ENCODE data around the gene NFATC2. TPM values are rescaled to one million over a fixed set of nuclear protein-coding genes. Genes with fewer than 3 reads are reported as not detected.

The NFATC2 gene
- polyA plus RNA-seq, 1 experiment = 0.21 TPM

DNA sequence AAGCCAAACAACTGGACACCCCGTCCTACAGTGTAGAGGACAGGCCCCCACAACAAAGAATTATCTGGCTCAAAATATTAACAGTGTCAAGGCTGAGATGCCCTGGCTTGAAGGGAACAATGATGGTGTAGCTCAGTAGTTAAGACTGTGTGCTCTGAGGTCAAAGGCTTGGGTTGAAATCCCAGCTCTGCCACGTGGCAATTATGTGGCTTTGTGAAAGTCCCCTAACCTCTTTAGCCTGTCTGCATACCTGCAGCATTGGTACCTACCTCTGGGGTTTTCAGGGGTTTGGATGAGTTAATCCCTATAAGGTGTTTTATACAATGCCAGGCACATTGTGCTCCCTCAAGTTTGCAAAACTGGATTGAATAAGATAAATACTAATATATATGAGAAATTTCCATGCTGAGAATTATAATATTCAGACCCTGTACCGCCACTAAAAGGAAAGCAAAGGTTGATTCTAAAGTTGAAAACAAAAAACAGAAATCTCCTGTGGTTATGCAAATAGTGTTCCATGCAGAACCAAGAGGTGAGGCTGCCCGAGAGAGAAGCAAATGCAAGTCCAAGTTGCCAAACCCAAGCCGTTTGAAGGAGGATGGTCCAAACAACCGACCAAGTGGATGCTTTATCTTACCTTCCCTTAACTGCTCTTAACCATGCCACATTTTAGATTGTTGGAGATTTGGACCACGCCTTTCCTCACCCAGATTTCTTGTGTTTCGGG is 199.8 kb downstream of the NFATC2 start:
- ChIA-PET CTCF (interaction anchor here (1.3 to 1.4 kb wide), 2 partner anchors 9 to 16 kb away, joined by 4 to 6 read pairs; no protein-coding TSS in a partner anchor), POLR2A (no interaction called here)
- no peaks in the 10 kb centered on the region for H3K36me3 ChIP-seq (ENCODE audit: control insufficient read depth, insufficient read depth, low read length)
- TF ChIP-seq, protein P1, sequence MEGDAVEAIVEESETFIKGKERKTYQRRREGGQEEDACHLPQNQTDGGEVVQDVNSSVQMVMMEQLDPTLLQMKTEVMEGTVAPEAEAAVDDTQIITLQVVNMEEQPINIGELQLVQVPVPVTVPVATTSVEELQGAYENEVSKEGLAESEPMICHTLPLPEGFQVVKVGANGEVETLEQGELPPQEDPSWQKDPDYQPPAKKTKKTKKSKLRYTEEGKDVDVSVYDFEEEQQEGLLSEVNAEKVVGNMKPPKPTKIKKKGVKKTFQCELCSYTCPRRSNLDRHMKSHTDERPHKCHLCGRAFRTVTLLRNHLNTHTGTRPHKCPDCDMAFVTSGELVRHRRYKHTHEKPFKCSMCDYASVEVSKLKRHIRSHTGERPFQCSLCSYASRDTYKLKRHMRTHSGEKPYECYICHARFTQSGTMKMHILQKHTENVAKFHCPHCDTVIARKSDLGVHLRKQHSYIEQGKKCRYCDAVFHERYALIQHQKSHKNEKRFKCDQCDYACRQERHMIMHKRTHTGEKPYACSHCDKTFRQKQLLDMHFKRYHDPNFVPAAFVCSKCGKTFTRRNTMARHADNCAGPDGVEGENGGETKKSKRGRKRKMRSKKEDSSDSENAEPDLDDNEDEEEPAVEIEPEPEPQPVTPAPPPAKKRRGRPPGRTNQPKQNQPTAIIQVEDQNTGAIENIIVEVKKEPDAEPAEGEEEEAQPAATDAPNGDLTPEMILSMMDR (IDR thresholded peaks at IDR 0.05; ENCODE audit: insufficient read depth, low read depth, low read length) = no peak
- DNase-seq (ENCODE audit: low read depth) = no peak
- H3K4me3 ChIP-seq (ENCODE audit: low read depth, low read length) = no peak overlapping the region
- H3K27me3 ChIP-seq (ENCODE audit: control insufficient read depth, insufficient read depth, low read length) = no peaks in the 10 kb centered on the region

GRCh38 chr20:51341581-51341980 is 200.9 kb downstream of the NFATC2 start:
- POLR2A ChIA-PET = interaction anchor here (0.6 kb wide), 1 partner anchor 224 kb away, joined by 11 read pairs; no protein-coding TSS in a partner anchor
- H3K4me3 ChIP-seq (ENCODE audit: low read depth, low read length) = no peak overlapping the region
- TF ChIP-seq, protein P1 (IDR thresholded peaks at IDR 0.05; ENCODE audit: insufficient read depth, low read depth, low read length) = no peak
- no peaks in the 10 kb centered on the region for H3K36me3 ChIP-seq (ENCODE audit: control insufficient read depth, insufficient read depth, low read length)
- CTCF ChIA-PET = interaction anchor here (1.3 to 1.4 kb wide), 2 partner anchors 10 to 15 kb away, joined by 4 to 6 read pairs; no protein-coding TSS in a partner anchor
- H3K27me3 ChIP-seq (ENCODE audit: control insufficient read depth, insufficient read depth, low read length) = no peaks in the 10 kb centered on the region
- no peak for DNase-seq (ENCODE audit: low read depth)

- no peaks in the 10 kb centered on the region for H3K27me3 ChIP-seq (ENCODE audit: control insufficient read depth, insufficient read depth, low read length)
- ChIA-PET CTCF (no interaction called here), POLR2A (no interaction called here)
- DNase-seq (ENCODE audit: low read depth) = no peak
- H3K4me3 ChIP-seq (ENCODE audit: low read depth, low read length) = no peak overlapping the region
- TF ChIP-seq, protein P1 (IDR thresholded peaks at IDR 0.05; ENCODE audit: insufficient read depth, low read depth, low read length) = no peak
- H3K36me3 ChIP-seq (ENCODE audit: control insufficient read depth, insufficient read depth, low read length) = no peaks in the 10 kb centered on the region
Measured at GRCh38 chr20:51340451-51340840, 202.1 kb downstream of the NFATC2 start.

DNA sequence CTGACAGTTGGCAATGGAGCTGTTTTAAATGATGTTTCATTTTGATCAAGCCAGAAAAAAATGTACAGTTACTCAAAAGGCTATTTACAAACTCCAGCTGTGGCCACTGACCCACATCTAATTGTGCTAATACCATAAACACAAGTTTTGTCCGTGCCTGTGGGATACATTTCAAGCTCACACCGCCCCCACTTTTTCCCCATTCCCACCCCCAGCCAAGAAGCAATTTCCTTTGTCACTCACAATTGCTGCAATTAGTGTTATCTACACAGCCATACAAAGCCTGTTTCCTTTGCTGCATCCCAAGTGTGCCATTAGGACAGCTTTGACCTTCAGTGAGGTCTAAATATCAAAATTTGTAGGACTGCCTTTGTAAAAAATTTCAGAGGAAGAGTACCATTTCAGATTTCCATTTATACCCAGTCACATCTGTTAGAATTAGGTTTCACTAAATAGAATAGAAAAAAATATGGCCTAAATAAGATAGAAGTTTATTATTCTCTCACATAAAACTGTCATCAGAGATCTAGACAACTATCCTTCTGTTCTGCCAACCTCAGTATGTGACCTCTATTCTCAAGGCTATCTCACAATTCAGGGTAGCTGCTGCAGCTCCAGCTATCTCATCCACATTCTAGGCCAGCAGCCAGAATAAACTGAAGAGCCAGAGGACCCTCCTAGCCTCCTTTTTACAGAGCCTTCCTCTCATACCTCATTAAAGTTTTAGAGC is 202.6 kb downstream of the NFATC2 start:
- ChIA-PET CTCF (interaction anchor here (0.6 to 1.4 kb wide), 4 partner anchors 15 to 352 kb away, joined by 3 to 5 read pairs (median 4); no protein-coding TSS in a partner anchor), POLR2A (no interaction called here)
- Histone ChIP-seq H3K27me3 (ENCODE audit: control insufficient read depth, insufficient read depth, low read length) (no peaks in the 10 kb centered on the region), H3K4me3 (ENCODE audit: low read depth, low read length) (no peak overlapping the region), H3K36me3 (ENCODE audit: control insufficient read depth, insufficient read depth, low read length) (no peaks in the 10 kb centered on the region)
- TF ChIP-seq, protein P1 (IDR thresholded peaks at IDR 0.05; ENCODE audit: insufficient read depth, low read depth, low read length) = no peak
- DNase-seq (ENCODE audit: low read depth) = no peak
